Measurements from ENCODE around the gene LGALS16.
"Not testable (repeated sequence)": the region's sequence is repeated elsewhere in the genome, so short reads cannot be mapped to it uniquely, and the experiment has no call there.

The LGALS16 gene

GRCh38 chr19:39677961-39678889 is 22.5 kb downstream of the LGALS16 start:
- DNase-seq (ENCODE audit: low read depth) = no peak

- DNase-seq (ENCODE audit: low read depth) = no peak
Measured at GRCh38 chr19:39679056-39679790, 23.5 kb downstream of the LGALS16 start.

DNA sequence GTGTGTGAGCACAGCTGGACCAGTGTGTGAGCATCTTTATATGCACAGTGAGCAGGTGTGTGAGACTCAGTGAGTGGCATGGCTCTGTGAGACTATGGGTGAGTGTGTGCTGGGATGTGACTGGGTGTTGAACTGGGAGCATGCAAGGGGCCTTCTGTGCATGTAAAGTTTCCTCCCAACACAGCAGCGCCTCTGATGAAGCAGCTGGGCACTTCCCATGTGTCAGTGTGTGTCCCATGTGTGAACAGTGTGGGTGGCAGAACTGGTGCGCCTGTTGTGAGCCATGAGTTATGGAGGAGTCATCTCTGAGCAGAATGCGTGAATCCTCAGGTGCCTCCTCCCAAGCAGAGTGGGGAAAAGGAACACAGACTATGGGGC is 24.1 kb downstream of the LGALS16 start:
- DNase-seq (ENCODE audit: low read depth) = no peak

- no peak for DNase-seq (ENCODE audit: low read depth)
Measured at GRCh38 chr19:39680593-39680992, 24.9 kb downstream of the LGALS16 start.

DNA sequence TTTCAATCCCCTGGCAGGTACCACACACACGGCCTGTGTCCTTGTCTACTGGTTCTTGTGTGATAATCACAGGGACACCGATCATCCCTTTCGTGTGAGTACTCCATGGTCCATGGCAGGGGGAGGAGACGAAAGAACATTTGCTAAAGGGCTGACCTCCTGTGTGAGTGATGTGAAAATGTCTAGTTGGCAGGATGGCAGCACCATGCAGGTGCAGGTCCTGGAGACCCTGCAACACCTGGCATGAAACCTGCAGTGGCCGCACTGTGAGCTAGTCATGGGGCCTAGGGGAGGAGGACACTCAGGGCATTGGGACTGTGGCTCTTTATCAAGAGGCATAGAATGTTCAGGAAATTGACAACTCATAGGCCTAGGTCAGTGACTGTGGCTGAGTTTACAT is 25.7 kb downstream of the LGALS16 start:
- no peak for DNase-seq (ENCODE audit: low read depth)

DNA sequence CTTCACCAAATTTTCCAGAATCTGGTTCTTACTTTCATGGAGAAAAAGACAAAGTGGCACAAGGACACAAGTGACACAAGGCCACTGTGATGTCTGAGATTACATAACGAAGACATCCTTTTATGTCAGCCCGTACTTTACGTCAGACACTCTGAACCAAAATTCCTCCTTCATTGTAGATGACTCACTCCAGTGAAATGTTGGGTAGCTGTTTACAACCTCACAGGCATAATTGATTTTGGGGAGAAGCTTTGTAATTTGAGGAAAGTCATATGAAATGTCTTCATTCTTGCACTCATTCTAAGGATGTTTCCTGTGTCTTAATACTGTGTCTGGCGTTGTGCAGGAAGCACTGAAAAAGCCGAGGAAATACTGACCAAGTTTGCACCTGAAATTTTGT is 28.6 kb downstream of the LGALS16 start:
- DNase-seq (ENCODE audit: low read depth) = no peak

GRCh38 chr19:39686739-39687138 is 31.0 kb downstream of the LGALS16 start:
- DNase-seq (ENCODE audit: low read depth) = no peak

DNA sequence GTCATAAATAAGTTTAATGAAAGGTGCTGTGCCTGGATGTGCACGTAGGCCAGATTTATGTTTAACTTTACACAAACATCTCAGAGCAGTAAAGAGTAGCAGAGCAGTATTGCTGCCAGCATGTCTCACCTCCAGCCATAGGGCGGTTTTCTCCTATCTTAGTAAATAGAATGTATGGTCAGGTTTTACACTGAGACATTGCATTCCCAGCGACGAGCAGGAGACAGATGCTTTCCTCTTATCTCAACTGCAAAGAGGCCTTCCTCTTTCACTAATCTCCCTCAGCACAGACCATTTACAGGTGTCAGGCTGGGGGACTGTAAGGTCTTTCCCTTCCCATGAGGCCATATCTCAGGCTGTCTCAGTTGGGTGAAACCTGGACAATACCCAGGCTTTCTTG is 32.9 kb downstream of the LGALS16 start:
- not testable (repeated sequence) for DNase-seq (ENCODE audit: low read depth)

DNA sequence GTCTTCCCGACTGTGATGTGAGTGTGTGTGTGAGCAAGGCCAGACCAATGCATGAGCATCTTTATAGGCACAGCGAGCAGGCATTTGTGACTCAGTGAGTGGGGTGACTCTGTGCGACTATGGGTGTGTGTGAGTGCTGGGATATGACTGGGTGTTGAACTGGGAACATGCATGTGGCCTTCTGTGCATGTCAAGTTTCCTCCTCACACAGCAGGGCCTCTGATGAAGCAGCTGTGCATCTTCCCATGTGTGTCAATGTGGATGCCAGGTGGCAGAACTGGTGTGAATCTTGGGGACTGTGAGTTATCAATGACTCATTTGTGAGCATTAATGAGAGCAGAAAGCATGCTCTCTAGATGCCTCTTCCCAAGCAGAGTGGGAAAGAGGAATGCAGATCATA is 36.5 kb downstream of the LGALS16 start:
- no peak for DNase-seq (ENCODE audit: low read depth)

- DNase-seq (ENCODE audit: low read depth) = no peak
Measured at GRCh38 chr19:39692822-39693221, 37.1 kb downstream of the LGALS16 start.

GRCh38 chr19:39695759-39696158 is 40.0 kb downstream of the LGALS16 start:
- no peak for DNase-seq (ENCODE audit: low read depth)

GRCh38 chr19:39696387-39696786 is 40.7 kb downstream of the LGALS16 start:
- no peak for DNase-seq (ENCODE audit: low read depth)

DNA sequence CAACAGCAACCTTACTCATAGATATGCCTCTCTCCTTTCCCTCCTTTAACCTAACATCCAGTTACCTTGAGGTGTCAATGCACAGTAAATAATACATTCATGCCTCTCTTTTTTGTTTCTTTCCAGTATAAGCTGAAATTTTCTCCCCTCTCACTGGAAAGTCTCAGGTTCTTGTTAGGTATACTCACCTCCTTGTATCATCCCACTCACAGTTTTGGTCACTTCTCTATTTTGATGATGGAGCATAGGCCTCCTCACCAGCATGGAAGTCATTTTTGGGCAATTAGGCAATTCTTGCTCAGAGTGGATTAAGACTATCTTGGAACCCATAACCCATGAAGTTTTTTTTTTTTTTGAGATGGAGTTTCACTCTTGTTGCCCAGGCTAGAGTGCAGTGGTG is 42.8 kb downstream of the LGALS16 start:
- DNase-seq (ENCODE audit: low read depth) = no peak

DNA sequence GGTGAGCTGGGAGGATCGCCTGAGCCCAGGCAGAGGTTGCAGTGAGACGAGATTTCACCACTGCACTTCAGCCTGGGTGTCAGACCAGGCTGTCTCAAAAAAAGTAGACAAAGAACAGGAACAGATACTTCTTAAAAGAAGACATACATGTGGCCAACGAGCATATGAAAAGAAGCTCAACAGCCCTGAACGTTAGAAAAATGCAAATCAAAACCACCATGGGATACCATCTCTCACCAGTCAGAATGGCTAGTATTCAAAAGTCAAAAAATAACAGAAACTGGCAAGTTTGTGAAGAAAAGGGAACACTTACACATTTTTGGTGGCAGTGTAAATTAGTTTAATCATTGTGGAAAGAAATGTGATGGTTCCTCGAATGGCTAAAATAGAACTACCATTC is 45.6 kb downstream of the LGALS16 start:
- no peak for DNase-seq (ENCODE audit: low read depth)

DNA sequence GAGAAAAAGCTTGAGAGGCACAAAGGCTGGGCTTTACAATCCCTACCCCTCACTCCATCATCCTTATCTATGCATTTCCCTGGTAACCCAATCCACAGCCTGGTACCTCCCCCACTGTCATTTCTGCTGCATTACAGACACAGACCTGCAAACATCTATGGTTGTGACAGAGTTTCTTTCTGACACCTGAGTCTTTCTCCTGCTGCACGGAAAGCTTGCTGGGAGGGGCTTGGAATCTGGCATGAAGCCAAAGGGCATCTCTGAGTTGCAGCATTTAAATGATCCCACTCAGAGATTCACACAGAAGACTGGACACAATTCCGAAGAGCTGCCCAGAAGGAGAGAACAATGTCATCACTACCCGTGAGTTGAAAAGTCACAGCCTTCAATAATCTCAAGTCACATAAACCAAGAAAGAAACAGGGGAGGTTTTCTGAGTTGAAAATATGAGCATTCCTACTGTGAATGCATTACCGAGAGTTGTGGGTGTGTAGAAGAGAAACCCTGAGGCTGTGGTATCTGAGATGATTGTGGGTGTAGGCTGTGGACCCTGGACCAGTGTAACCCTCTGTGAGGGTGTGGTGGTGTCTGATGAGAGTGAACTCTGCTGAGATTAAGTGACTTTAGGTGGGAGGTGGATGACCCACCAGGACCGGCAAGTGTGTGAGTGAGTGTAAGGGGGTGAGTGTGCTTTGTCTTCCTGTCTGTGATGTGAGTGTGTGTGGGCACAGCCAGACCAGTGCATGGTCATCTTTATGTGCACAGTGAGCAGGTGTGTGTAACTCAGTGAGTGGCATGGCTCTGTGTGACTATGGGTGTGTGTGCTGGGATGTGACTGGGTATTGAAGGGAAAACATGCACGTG is 48.7 kb downstream of the LGALS16 start, which contains the start of gene LGALS14:
Gene LGALS14 (plus strand): TSS at position 301 of the 864 bp plus-strand sequence. CDS start 48 bp downstream, at position 349.
- no peak for DNase-seq (ENCODE audit: low read depth)

DNA sequence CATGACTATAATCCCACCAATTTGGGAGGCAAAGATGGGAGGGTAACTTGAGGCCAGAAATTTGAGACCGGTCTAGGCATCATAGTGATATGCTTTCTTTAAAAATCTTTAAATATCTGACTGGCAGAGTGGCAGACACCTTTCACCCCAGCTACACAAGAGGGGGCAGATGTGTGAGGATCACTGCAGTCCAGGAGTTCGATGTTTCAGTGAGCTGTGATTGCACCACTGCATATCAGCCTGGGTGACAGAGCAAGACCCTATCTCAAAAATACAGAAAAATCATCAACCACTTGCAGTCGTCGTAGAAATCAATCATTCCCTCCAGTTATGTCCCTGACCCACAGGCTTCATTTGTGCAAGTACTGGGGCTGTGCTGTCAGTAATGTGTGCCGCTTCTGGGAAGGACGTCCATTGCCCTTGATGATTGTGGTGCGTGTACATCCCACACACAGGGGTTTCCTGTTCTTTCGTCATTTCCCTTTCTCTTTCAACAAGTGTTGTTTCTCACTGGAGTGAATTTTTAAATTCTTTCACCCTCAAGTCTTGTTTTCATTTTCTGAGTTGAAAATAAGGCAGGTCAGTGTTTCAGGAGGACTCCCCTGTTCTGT is 50.0 kb downstream of the LGALS16 start:
- DNase-seq (ENCODE audit: low read depth) = no peak

GRCh38 chr19:39708594-39708993 is 52.9 kb downstream of the LGALS16 start:
- DNase-seq (ENCODE audit: low read depth) = no peak

DNA sequence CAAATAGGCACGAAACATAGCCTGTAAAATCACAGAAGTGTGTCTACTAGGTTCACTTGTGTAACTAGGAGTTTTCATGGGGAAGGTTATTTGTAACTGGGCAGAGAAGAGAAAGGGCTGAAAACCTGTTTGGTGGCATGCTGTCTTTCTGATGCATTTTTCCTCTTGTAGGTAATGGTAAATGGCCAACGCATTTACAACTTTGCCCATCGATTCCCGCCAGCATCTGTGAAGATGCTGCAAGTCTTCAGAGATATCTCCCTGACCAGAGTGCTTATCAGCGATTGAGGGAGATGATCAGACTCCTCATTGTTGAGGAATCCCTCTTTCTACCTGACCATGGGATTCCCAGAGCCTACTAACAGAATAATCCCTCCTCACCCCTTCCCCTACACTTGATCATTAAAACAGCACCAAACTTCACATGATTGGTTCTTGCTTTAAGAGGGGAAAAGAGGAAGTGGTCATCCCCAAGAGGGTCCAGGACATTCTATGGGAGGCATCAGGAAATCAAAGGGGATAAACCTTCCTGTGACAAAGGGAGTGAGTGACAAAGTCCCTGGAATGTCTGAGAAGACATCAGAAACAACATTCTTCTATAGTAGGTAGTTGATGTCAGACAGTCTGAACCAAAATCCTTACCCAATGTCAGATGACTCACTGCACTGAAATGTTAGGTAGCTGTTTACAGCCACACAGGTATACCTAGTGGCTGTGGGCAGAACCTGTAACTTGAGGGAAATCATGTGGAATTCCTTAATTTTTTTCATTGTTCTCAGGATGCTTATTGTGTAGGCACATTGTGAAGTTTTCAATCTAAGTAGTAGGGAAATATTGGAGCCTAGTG is 53.5 kb downstream of the LGALS16 start:
- no peak for DNase-seq (ENCODE audit: low read depth)

Data from stimulated activated CD8-positive, alpha-beta memory T cell treated with anti-CD3 and anti-CD28 coated beads, Interleukin-15, amount 100 ng/mL, for 1 hour (primary cell).